NCI-H1092 (cell line): ENCODE data around the gene SKI.

Source experiments
- DNase-seq: peaks from one replicate; lab custom pipeline; 2025; lab: John Stamatoyannopoulos, UW

The SKI gene

DNA sequence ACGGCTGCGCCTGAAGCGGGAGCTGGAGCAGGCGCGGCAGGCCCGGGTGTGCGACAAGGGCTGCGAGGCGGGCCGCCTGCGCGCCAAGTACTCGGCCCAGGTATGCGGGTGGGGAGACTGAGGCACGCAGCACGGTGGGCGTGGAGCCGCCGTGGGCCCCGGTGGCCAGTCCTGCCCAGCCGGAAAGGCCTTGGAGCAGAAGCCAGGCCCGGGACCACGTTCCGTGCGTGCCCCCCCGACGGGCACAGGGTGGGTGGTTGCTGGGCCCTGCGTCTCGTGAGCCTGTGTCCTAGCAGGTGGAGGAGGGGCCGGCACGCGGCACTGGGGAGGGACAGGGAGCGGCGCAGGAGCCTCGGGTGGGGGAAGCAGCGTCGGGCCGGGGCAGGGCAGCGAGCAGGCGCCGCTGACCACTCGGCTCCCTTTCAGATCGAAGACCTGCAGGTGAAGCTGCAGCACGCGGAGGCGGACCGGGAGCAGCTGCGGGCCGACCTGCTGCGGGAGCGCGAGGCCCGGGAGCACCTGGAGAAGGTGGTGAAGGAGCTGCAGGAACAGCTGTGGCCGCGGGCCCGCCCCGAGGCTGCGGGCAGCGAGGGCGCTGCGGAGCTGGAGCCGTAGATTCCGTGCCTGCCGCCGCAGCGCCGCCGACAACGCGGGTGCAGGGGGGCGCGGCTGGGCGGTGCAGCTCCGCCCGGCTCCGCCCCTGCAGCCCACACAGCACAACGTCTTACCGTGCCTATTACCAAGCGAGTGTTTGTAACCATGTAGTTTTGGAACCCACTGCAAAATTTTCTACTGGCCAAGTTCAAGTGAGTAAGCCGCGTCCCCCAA is 78.2 kb downstream of the SKI start:
- DNase-seq, result no peak

DNA sequence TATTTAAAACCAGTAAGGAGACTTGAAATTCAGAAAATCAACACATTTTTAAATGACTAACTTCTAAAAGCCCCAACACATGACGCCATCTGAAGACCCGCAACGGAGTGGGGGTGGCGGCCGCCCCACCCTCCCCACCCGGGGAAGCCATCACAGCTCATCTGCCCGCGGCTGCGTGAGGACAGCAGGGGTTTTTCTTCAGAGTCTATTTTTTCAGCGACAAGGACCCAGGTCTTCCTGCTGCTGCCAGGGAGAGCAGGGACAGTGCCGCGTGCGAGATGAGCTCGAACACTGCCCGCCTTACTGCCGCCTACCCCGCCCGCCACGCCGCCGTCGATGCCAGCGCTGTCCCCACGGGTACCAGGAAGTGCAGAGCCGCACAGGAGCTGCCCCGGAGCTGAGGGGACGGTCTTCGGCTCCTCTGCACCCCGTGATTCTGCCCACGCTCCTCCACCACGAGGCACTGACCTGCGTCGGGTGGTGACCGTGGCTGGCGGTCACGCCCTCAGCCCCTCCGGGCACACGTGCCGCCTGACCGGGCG is 79.0 kb downstream of the SKI start:
- no peak for DNase-seq

DNA sequence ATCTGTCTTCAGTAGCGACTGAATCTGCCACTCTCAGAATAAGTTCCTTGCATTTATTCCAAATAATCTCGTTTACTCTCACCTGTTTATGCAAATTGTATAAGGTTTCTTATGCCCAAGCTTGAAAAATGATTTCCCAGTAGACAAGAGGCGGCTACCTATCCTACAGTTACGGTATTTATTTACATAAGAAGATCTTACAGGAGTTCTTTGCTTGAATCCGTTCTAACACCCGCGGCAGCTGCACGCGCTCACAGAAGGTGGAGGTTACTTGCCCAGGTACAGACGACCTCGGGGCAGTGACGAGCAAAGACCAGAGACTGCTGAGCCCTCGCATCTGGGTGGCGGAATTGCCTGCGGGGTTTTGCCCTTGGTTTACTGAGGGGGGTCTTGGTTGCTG is 79.9 kb downstream of the SKI start:
- no peak for DNase-seq

DNA sequence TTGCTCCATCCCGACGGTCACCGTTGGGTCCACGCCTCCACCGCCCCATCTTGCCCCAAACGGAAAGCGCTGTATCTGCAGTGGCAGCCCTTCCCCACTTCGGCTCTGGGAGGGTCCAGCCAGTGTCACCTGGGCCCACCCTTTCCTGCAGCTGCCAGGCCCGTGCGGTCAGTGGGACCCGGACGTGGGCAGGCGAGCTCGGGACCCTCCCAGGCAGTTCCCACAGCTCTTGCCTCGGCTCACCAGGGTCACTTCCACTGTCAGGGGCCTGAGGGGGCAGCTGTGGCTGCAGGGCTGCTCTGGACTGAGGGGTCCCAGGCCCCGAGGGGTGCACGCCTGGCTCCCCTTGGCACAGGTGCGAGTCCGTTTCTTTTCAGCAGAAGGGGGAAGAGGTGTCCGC is 80.7 kb downstream of the SKI start:
- DNase-seq, result no peak

GRCh38 chr1:2310332-2311183 is 82.4 kb downstream of the SKI start:
- no peak for DNase-seq

GRCh38 chr1:2311184-2312032 is 83.3 kb downstream of the SKI start:
- no peak for DNase-seq

DNA sequence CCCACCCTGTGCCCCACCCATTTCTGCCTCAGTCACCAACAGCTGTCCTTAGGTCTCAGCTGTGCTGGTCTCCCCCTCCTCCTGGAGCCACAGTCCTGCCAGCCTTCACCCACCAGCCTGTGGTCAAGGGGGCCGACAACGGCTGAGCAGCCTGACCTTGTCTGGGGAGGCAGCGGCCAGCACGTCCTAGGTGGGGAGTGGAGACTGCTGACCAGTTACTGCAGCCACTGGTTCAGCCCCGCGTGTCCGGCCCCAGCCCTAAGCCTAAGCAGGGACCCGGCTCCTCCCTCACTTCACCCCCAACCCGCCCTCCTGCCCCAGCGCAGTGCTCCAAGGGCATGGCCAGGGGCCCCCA is 84.0 kb downstream of the SKI start:
- DNase-seq, result no peak

DNA sequence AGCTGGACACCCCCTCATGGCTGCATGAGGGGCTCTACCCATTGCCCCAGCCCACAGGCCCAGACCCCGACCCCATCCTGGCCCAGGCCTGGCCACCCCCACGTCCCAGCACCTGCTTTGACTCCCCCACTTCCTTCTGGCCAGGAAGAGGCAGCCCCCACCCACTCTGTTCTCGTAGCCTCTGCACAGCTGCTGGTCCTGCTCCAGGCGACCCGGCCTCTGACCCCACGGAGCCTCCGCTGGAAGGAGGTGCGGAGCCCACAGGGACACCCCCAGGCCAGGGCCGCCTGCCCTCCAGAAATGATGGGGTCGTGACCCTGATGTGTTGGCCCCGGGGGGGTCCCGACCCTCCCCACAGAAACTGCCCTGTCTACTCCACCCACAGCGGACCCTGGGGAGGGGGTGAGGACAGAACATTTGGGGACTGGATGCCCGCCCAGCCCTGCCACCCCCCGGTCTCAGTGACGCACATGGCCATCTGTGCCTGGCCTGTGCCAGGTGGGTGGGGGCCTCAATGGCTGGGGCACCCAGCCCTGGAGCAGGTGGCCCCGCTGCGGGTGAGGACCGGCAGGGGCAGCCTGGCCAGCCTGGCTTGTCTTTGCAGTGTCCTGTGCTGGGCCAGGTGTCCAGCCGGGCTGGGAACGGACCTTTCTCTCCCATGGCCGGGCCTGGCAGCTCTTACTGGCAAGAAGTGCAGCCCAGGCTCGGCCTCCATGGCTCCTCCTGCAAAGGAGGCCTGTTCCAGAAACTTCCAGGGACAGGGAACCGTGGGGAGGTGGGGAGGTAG is 84.6 kb downstream of the SKI start:
- no peak for DNase-seq

- no peak for DNase-seq
Observed at GRCh38 chr1:2313651-2314261, 85.6 kb downstream of the SKI start.

DNA sequence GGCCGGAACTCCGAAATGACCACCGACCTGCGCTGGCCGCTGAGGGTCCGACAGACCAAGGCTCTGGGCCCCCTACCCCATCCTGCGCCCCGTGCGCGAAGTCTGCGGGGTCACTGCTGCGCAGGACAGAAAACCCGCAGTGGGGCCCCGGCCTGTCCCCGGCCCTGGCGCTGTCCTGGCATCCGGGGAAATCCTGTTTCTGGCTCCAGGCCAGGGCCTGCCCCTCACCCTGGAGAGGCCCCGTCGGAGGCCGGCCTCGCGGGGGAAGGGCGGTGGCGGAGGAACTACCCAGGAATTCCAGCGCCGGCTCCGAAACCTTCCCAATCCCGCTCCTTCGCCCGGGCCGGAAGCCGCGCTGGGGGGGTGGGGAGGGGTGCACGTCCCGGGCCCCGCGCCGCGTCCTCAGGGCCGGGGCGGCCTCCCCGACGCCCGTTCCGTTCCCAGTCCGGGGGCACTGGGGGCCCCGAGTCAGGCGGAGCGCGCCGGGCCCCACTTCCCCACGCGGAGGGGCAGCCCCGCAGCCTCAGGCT is 86.2 kb downstream of the SKI start:
- no peak for DNase-seq

DNA sequence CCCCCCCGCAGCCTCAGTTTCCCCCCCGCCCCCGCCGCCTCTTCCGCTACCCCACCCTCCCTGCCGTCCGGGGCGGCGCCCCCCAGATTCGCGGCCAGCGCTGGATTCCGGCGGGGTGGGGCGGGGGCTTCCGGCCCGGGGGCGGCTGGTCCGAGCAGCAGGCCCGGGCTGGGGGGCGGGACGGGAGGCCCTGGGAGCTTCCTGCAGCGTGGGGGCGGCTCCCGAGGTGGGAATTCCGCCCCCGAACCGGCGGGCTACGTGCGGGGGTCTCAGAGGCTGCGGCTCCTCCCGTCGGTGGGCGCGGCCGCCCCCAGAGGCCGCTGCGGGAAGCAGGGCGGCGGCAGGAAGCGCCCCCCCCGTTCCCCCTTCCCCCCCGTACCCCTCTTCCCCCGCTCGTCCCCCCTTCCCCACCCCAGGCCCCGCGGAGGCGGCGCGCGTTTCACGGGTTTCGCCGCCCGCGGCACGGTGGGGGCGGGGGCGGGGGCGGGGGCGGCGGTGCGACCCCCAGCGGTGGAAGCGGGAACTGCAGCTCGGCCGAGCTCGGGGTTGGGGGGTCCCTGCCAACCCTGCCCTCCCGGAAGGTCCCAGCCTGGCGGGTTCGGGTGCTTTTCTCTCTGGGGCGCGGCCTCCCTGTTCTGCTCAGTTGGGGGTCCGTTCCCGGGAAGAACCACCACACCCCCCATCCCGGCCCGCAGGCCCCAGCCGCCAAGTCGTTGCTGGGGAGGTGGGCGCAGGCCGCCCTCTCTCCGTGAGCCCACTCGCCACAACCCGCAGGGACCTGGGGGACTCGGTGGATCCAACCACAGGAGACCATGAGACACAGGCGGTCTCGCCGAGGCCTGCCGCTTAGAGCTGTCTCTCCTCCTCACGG is 86.9 kb downstream of the SKI start:
- no peak for DNase-seq

- no peak for DNase-seq
Observed at GRCh38 chr1:2315674-2316450, 87.7 kb downstream of the SKI start.

DNA sequence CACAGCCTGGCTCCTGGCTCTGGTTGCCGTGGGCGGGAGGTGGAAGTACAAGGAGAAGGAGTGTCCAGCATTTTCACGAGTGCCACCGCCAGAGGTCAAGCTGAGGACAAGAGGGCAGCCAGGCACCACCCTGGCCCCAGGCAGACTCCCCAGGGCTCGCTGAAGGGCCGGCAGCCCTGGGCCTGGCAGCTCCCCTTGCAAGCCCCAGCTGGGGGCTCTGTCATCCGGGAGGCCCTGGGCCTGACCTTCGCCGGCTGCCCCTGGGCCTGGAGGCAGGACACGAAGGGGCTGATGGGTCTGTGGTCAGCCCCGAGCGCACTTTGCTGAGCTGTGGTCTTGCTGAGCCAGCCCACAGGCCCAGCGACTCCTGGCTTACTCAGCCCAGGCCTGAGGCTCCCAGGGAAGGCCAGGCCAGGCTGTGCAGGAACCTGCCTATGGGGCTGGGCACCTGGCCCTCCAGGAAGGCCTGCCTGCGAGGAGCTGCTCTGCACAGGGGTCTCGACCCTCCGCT is 88.4 kb downstream of the SKI start:
- no peak for DNase-seq

- no peak for DNase-seq
Observed at GRCh38 chr1:2317230-2318065, 89.3 kb downstream of the SKI start.

DNA sequence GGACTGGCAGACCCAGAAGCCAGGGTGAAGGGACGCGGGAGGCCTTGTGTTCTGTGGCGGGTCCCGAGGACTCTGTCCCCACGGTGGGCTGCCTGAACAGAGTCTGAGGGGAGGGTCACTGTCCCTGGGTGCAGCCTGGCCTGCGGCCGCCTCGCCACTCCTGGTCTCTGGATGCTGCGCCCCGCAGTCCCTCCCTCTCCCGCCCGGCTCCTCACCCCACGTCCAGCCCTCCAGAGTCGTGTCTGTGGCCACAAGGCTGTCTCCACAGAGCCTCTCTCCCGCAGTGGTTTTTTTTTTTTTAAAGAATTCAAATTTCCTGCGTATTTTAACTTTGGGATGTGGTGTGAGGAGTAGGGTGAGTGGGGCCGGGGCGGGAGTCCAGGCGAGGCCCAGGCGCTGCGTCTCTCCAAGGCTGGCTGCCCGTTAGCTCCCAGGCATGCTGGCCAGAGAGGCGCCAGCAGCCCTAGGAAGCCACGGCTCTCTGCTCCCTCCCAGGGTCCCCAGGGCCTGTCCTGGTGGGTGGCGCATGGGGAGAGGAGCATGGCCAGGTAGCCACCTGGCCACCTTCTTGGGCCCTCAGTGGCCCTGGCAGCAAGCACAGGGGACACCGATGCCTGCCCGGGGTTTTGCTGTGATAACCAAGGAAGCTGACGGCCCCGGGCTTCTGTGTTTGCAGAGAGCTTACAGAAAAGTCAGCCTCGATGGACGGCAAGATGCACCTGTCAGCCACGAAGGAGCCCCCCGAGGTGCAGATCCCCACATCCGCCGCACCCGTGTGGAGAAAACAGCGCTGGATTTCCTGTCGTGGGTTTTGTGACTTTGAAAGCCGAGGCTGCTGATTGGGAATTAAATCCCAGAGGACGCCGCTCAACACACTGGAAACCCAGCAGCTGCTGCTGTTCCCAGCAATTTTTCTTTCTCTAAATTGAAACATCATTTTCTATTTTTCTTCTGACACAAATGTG is 90.5 kb downstream of the SKI start:
- DNase-seq, result no peak

GRCh38 chr1:2319291-2319690 is 91.2 kb downstream of the SKI start:
- DNase-seq, result no peak

GRCh38 chr1:2320006-2320405 is 91.9 kb downstream of the SKI start:
- DNase-seq, result no peak
